VCaP (cell line): Measurements from ENCODE around the gene TXNRD3.
"Not testable (repeated sequence)": the region's sequence is repeated elsewhere in the genome, so short reads cannot be mapped to it uniquely, and the experiment has no call there.

ENCODE experiments used
- H3K27ac ChIP-seq: fragments of 450-650 bp; 2 replicates; pipeline ENCODE4 v1.5.1; 2017
- CTCF ChIP-seq: fragments of 450-650 bp; conservative IDR thresholded peaks from 2 replicates; pipeline ENCODE4 v1.5.1; 2017; ENCODE audit warnings: mild to moderate bottlenecking, moderate library complexity

TXNRD3 gene

GRCh38 chr3:126607214-126607908 lies 47.6 kb downstream of the TXNRD3 start:
- TF ChIP-seq CTCF = no peak
- H3K27ac ChIP-seq = no peak overlapping the region

GRCh38 chr3:126606001-126606400 lies 48.9 kb downstream of the TXNRD3 start:
- TF ChIP-seq CTCF = no peak
- no peak overlapping the region for H3K27ac ChIP-seq

GRCh38 chr3:126604691-126605090 lies 50.2 kb downstream of the TXNRD3 start:
- TF ChIP-seq CTCF = no peak
- no peak overlapping the region for H3K27ac ChIP-seq

GRCh38 chr3:126599101-126599500 lies 55.8 kb downstream of the TXNRD3 start:
- TF ChIP-seq CTCF = no peak

GRCh38 chr3:126595479-126595878 lies 59.4 kb downstream of the TXNRD3 start:
- H3K27ac ChIP-seq = not testable (repeated sequence)

More at GRCh38 chr3:126599101-126599500, 55.8 kb downstream of the TXNRD3 start:
- H3K27ac ChIP-seq = no peak overlapping the region

- H3K27ac ChIP-seq = not testable (repeated sequence)
Measured at GRCh38 chr3:126591515-126591914, 63.4 kb downstream of the TXNRD3 start.

GRCh38 chr3:126582311-126582710 lies 72.6 kb downstream of the TXNRD3 start:
- H3K27ac ChIP-seq = no peak overlapping the region
- no peak for TF ChIP-seq CTCF

- no peak overlapping the region for H3K27ac ChIP-seq
- TF ChIP-seq CTCF = no peak
Measured at GRCh38 chr3:126581569-126581968, 73.4 kb downstream of the TXNRD3 start.

- no peak for TF ChIP-seq CTCF
- no peak overlapping the region for H3K27ac ChIP-seq
Measured at GRCh38 chr3:126580746-126581145, 74.2 kb downstream of the TXNRD3 start.
